OCI-LY3 (cell line): Measurements from ENCODE around the gene RPS25.

Source experiments
- EZH2phosphoT487 ChIP-seq: fragments of 200-600 bp; shearing (Covaris generic); IDR thresholded peaks from 2 replicates; pipeline ENCODE4 v1.6.1; 2018; ENCODE audit warnings: antibody characterized with exemption, mixed run types, low read depth
- TF ChIP-seq, protein P1 (sequence below): fragments of 200-600, 300-600 bp; sonication (generic); IDR thresholded peaks from 2 replicates; pipeline ENCODE4 v1.5.1; 2014; ENCODE audit warnings: antibody characterized with exemption, low read length, low read depth

DNA sequence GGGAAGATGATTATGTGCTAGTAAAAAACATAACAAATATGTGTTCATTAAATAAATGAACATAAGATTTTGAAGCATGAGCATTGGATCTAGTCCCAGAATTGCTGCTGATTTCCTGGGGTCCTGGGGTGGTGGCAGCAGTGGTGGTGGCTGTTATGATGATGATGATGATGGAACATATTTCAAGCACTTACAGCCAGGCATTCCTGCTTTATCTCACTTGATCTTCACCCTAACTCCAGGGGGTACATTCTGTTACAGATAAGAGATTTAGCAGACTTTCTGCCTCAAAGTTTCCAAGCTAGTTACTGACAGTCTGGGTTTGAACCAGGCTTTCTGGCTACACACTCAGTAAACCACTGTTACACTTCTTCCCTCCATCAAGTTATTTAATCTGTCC is 5.6 kb upstream of the RPS25 start:
- TF ChIP-seq, protein P1, sequence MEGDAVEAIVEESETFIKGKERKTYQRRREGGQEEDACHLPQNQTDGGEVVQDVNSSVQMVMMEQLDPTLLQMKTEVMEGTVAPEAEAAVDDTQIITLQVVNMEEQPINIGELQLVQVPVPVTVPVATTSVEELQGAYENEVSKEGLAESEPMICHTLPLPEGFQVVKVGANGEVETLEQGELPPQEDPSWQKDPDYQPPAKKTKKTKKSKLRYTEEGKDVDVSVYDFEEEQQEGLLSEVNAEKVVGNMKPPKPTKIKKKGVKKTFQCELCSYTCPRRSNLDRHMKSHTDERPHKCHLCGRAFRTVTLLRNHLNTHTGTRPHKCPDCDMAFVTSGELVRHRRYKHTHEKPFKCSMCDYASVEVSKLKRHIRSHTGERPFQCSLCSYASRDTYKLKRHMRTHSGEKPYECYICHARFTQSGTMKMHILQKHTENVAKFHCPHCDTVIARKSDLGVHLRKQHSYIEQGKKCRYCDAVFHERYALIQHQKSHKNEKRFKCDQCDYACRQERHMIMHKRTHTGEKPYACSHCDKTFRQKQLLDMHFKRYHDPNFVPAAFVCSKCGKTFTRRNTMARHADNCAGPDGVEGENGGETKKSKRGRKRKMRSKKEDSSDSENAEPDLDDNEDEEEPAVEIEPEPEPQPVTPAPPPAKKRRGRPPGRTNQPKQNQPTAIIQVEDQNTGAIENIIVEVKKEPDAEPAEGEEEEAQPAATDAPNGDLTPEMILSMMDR = no peak
- TF ChIP-seq EZH2phosphoT487 = no peak
